ENCODE results near the gene HTR1E.
A peak's percentile ranks its signal among the peaks of the same experiment; 100 is the strongest.
"Not testable (repeated sequence)": the region's sequence is repeated elsewhere in the genome, so short reads cannot be mapped to it uniquely, and the experiment has no call there.

The HTR1E gene

GRCh38 chr6:87001494-87001893 lies 64.2 kb downstream of the HTR1E start:
- DNase-seq = no peak

GRCh38 chr6:87002391-87002790 lies 65.1 kb downstream of the HTR1E start:
- not testable (repeated sequence) for DNase-seq

DNA sequence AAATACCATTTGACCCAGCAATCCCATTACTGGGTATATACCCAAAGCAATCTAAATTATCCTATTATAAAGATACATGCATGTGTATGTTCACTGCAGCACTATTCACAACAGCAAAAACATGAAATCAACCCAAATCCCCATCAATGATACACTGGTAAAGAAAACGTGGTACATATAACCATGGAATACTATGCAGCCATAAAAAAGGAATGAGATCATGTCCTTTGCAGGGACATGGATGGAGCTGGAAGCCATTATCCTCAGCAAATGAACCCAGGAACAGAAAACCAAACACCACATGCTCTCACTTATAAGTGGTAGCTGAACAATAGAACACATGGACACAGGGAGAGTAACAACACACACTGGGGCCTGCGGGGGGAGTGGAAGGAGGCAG lies 69.2 kb downstream of the HTR1E start:
- DNase-seq = not testable (repeated sequence)

- not testable (repeated sequence) for DNase-seq
These were observed 72.3 kb downstream of the HTR1E start for GRCh38 chr6:87009581-87009980.

DNA sequence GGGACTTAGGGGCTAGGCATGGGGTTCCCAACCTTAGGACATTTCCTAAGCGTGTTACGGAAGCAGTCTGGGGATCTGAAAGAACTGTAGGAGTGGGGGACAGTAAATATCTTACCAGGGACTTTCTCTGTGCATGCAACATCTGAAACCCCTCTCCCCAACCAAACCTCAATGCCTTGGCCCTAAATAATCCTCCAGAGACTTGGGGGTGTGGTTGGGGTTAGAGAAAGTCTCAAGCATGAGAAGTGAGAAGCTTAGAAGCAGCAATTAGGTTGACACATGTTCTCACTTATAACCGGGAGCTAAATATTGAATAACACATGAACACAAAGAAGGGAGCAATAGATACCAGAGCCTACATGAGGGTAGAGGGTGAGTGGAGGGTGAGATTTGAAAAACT lies 74.7 kb downstream of the HTR1E start:
- DNase-seq = no peak

DNA sequence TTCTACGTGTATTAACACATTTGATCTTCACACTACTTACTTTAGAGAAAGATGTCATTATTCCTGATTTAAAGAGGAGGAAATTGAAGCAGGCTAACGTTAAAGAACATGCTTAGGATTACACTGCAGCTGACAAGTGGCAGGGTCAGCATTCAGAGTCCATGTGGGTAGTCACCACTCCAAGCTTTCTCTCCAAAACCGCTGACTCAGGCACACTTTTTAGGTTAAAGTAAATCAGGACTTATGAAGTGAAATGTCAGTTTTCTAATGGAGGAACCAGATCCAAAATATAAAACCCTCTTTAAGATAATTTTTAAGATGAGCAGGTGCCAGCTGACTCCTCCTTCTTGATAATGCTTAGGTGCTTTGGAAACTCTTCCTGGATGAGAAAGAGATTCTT lies 75.4 kb downstream of the HTR1E start:
- no peak for DNase-seq

DNA sequence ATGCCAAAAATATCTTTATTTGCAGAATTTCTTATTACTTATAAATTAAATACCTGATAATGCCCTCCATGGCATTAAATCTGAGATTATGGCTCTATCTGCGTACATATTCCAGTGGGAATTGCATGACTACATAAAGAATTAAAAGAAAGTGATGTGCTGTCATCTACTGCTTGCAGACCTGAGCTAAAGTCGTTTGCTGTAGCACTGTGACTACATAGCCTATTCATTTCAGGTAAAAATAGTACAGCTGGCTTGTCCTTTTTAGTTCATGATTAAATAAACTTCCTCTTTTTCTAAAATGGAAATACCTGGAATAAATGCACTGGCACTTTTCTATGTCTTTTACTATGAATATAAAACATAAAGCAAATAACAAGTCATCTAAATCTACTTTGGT lies 79.4 kb downstream of the HTR1E start:
- no peak for DNase-seq

DNA sequence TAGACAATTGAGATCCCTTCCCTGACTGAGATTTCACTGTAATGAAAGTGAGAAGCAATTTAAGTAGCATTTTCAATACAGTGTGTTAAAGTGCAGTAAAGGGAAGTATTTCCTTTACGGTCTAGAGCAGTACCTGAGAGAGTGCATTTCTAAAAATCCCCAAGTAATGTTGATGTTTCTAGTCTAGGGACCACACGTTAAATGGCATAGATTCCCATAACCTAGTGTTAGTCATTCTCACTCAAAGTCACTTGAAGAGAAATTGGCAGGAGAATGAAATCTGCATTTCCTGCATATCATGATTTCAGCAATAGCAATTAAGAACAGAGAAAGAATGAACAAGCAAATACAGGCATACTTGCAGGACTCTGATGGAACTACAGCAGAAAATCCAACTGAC lies 89.7 kb downstream of the HTR1E start:
- DNase-seq = no peak

GRCh38 chr6:87029711-87030314 lies 92.5 kb downstream of the HTR1E start:
- peak; percentile 7 to 66 for DNase-seq

GRCh38 chr6:87040729-87041128 lies 103.4 kb downstream of the HTR1E start:
- no peak for DNase-seq

DNA sequence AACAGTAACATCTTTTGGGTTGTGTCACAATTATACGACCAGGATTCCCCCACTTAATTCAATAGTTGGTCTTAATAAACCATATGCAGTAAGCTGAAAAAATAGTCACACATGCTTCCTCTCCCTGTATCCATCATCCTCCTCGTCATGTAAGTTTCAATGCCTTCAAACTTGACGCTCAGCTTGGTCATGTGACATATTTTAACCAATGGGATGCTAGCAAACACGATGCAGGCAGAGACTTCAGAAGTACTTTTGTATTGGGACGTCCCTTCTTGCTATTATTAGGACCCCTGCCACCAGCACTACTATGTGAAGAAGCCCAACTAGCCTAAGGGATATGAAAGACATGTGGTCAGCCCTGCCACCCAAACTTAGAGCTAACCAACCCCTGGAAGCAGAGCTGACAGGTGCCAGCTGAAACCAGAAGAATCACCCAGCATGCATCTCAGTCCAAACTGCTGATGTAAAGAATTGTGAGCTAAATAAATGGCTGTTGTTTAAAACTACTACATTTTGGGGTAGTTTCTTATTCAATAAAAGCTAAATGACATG lies 108.3 kb downstream of the HTR1E start:
- DNase-seq = no peak

- DNase-seq = no peak
These were observed 112.5 kb downstream of the HTR1E start for GRCh38 chr6:87049779-87050178.

GRCh38 chr6:87053312-87053711 lies 116.0 kb downstream of the HTR1E start:
- DNase-seq = no peak

GRCh38 chr6:87054143-87054833 lies 117.0 kb downstream of the HTR1E start:
- no peak for DNase-seq

DNA sequence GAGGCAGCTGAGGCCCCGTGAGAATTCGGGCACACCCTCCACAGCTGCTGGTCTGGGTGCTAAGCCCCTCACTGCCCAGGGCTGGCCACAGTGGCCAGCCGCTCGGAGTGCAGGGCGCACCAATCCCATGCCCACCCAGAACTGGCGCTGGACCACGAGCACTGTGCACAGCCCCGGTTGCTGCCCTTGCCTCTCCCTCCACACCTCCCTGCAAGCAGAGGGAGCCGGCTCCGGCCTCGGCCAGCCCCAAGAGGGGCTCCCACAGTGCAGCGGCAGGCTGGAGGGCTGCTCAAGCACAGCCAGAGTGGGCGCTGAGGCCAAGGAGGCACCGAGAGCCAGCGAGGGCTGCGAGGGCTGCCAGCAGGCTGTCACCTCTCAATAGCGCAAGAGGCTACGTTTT lies 122.6 kb downstream of the HTR1E start:
- DNase-seq = no peak

GRCh38 chr6:87065117-87065516 lies 127.8 kb downstream of the HTR1E start:
- DNase-seq = no peak

Measured in SW 1271 (cell line).